ENCODE measurements around the gene SYNE1.
"Not testable (repeated sequence)": the region's sequence is repeated elsewhere in the genome, so short reads cannot be mapped to it uniquely, and the experiment has no call there.

SYNE1 gene

GRCh38 chr6:152167641-152168603 is 469.2 kb downstream of the SYNE1 start:
- Mint-ChIP-seq H3K4me3 (no peak overlapping the region), H3K27ac (no peak overlapping the region), H3K4me1 (peaks cover 31% of the 10 kb centered on the region), H3K9me3 (peaks cover 12 to 14% of the 10 kb centered on the region in 2 donors), H3K27me3 (no peaks in the 10 kb centered on the region)
- DNase-seq: no peak
- ATAC-seq: no peak

- DNase-seq (no peak), ATAC-seq (no peak)
- no peak overlapping the region for H3K4me3 Mint-ChIP-seq
- H3K27ac Mint-ChIP-seq: no peak overlapping the region
- H3K4me1 Mint-ChIP-seq: peaks cover 37% of the 10 kb centered on the region
- peaks cover 12 to 14% of the 10 kb centered on the region in 2 donors for H3K9me3 Mint-ChIP-seq
- H3K27me3 Mint-ChIP-seq: no peaks in the 10 kb centered on the region
Measured at GRCh38 chr6:152166897-152167296, 470.3 kb downstream of the SYNE1 start.

- DNase-seq (no peak), ATAC-seq (no peak)
- Mint-ChIP-seq H3K27me3 (no peaks in the 10 kb centered on the region), H3K27ac (no peak overlapping the region), H3K9me3 (peaks cover 12% of the 10 kb centered on the region in 2 donors), H3K4me1 (peaks cover 39% of the 10 kb centered on the region), H3K4me3 (no peak overlapping the region)
Measured at GRCh38 chr6:152166497-152166896, 470.7 kb downstream of the SYNE1 start.

GRCh38 chr6:152164957-152165356 is 472.2 kb downstream of the SYNE1 start:
- ATAC-seq (no peak), DNase-seq (no peak)
- H3K4me1 Mint-ChIP-seq: peaks cover 38% of the 10 kb centered on the region
- H3K9me3 Mint-ChIP-seq: no peaks in the 10 kb centered on the region
- H3K27me3 Mint-ChIP-seq: no peaks in the 10 kb centered on the region
- no peak overlapping the region for H3K4me3 Mint-ChIP-seq
- H3K27ac Mint-ChIP-seq: no peak overlapping the region

- DNase-seq (no peak), ATAC-seq (peak; percentile 74)
- Mint-ChIP-seq H3K27ac (peak overlapping the region; percentile 74 to 81), H3K4me3 (peak overlapping the region; percentile 32 to 55), H3K9me3 (no peaks in the 10 kb centered on the region), H3K4me1 (peaks cover 36% of the 10 kb centered on the region), H3K27me3 (no peaks in the 10 kb centered on the region)
Measured at GRCh38 chr6:152161501-152161900, 475.7 kb downstream of the SYNE1 start.

GRCh38 chr6:152160346-152160745 is 476.8 kb downstream of the SYNE1 start:
- Mint-ChIP-seq H3K4me3 (peak overlapping the region; percentile 44 to 46), H3K27me3 (no peaks in the 10 kb centered on the region), H3K27ac (peak overlapping the region; percentile 60 to 90), H3K4me1 (peaks cover 36% of the 10 kb centered on the region), H3K9me3 (no peaks in the 10 kb centered on the region)
- DNase-seq (peak in 1 of 2 donors; percentile 20), ATAC-seq (peak; percentile 94)

GRCh38 chr6:152155792-152156191 is 481.4 kb downstream of the SYNE1 start:
- DNase-seq (no peak), ATAC-seq (no peak)
- Mint-ChIP-seq H3K4me3 (no peak overlapping the region), H3K9me3 (no peaks in the 10 kb centered on the region), H3K27me3 (no peaks in the 10 kb centered on the region), H3K4me1 (peaks cover 15% of the 10 kb centered on the region), H3K27ac (no peak overlapping the region)

GRCh38 chr6:152154559-152155356 is 482.4 kb downstream of the SYNE1 start:
- no peak overlapping the region for H3K4me3 Mint-ChIP-seq
- no peaks in the 10 kb centered on the region for H3K27me3 Mint-ChIP-seq
- ATAC-seq (no peak), DNase-seq (no peak)
- no peaks in the 10 kb centered on the region for H3K9me3 Mint-ChIP-seq
- H3K4me1 Mint-ChIP-seq: peaks cover 5% of the 10 kb centered on the region
- no peak overlapping the region for H3K27ac Mint-ChIP-seq

GRCh38 chr6:152151920-152152319 is 485.2 kb downstream of the SYNE1 start:
- H3K9me3 Mint-ChIP-seq: no peaks in the 10 kb centered on the region
- no peak for DNase-seq
- H3K4me1 Mint-ChIP-seq: peaks cover 7% of the 10 kb centered on the region
- no peak for ATAC-seq
- no peaks in the 10 kb centered on the region for H3K27me3 Mint-ChIP-seq
- H3K27ac Mint-ChIP-seq: no peak overlapping the region
- H3K4me3 Mint-ChIP-seq: no peak overlapping the region

- peaks cover 7% of the 10 kb centered on the region for H3K4me1 Mint-ChIP-seq
- H3K9me3 Mint-ChIP-seq: no peaks in the 10 kb centered on the region
- DNase-seq (no peak), ATAC-seq (no peak)
- peak overlapping the region in 1 of 2 donors; percentile 62 for H3K27ac Mint-ChIP-seq
- H3K27me3 Mint-ChIP-seq: no peaks in the 10 kb centered on the region
- H3K4me3 Mint-ChIP-seq: no peak overlapping the region
Measured at GRCh38 chr6:152150196-152150595, 487.0 kb downstream of the SYNE1 start.

GRCh38 chr6:152148412-152148811 is 488.8 kb downstream of the SYNE1 start:
- no peaks in the 10 kb centered on the region for H3K27me3 Mint-ChIP-seq
- no peaks in the 10 kb centered on the region for H3K9me3 Mint-ChIP-seq
- no peak for ATAC-seq

GRCh38 chr6:152147269-152147668 is 489.9 kb downstream of the SYNE1 start:
- Mint-ChIP-seq H3K27ac (no peak overlapping the region), H3K4me1 (peaks cover 7% of the 10 kb centered on the region), H3K27me3 (no peaks in the 10 kb centered on the region), H3K9me3 (no peaks in the 10 kb centered on the region), H3K4me3 (no peak overlapping the region)
- ATAC-seq (no peak), DNase-seq (no peak)

More at GRCh38 chr6:152148412-152148811, 488.8 kb downstream of the SYNE1 start:
- Mint-ChIP-seq H3K27ac (no peak overlapping the region), H3K4me3 (no peak overlapping the region), H3K4me1 (peaks cover 7% of the 10 kb centered on the region)
- DNase-seq: no peak

- Mint-ChIP-seq H3K4me3 (no peak overlapping the region), H3K27me3 (no peaks in the 10 kb centered on the region), H3K9me3 (no peaks in the 10 kb centered on the region), H3K4me1 (peaks cover 7% of the 10 kb centered on the region), H3K27ac (no peak overlapping the region)
- no peak for DNase-seq
- no peak for ATAC-seq
Measured at GRCh38 chr6:152146385-152146784, 490.8 kb downstream of the SYNE1 start.

GRCh38 chr6:152143359-152143758 is 493.8 kb downstream of the SYNE1 start:
- no peaks in the 10 kb centered on the region for H3K9me3 Mint-ChIP-seq
- H3K27me3 Mint-ChIP-seq: no peaks in the 10 kb centered on the region
- H3K27ac Mint-ChIP-seq: no peak overlapping the region
- DNase-seq (no peak), ATAC-seq (no peak)
- H3K4me1 Mint-ChIP-seq: no peaks in the 10 kb centered on the region
- H3K4me3 Mint-ChIP-seq: no peak overlapping the region

GRCh38 chr6:152142105-152142504 is 495.1 kb downstream of the SYNE1 start:
- Mint-ChIP-seq H3K4me1 (no peaks in the 10 kb centered on the region), H3K27me3 (no peaks in the 10 kb centered on the region), H3K9me3 (no peaks in the 10 kb centered on the region), H3K4me3 (no peak overlapping the region), H3K27ac (no peak overlapping the region)
- no peak for ATAC-seq
- DNase-seq: no peak

GRCh38 chr6:152138344-152138743 is 498.8 kb downstream of the SYNE1 start:
- DNase-seq, H3K4me3 Mint-ChIP-seq, H3K9me3 Mint-ChIP-seq, H3K27me3 Mint-ChIP-seq, ATAC-seq, H3K4me1 Mint-ChIP-seq: not testable (repeated sequence)
- H3K27ac Mint-ChIP-seq: peak overlapping the region in 1 of 2 donors; percentile 42
